NCI-H69 (cell line): ENCODE measurements around the gene PDE4B.
"Not testable (repeated sequence)": the region's sequence is repeated elsewhere in the genome, so short reads cannot be mapped to it uniquely, and the experiment has no call there.

Experiments
- DNase-seq: peaks from one replicate; lab custom pipeline; 2025; lab: John Stamatoyannopoulos, UW

Gene PDE4B

DNA sequence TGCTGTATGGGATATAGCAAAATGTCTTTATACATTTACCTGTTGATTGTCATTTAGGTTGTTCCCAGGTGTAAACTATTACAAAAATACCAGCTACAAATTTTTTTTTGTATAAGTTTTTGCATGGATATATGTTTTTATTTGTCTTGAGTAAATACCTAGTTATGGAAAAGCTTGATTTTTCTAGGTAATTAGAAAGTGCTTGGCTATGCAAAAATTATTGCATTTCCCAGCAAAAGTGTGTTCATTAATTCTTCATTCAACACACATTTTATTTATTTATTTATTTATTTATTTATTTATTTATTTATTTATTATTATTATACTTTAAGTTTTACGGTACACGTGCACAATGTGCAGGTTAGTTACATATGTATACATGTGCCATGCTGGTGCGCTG lies 22.1 kb downstream of the PDE4B start:
- DNase-seq = no peak

DNA sequence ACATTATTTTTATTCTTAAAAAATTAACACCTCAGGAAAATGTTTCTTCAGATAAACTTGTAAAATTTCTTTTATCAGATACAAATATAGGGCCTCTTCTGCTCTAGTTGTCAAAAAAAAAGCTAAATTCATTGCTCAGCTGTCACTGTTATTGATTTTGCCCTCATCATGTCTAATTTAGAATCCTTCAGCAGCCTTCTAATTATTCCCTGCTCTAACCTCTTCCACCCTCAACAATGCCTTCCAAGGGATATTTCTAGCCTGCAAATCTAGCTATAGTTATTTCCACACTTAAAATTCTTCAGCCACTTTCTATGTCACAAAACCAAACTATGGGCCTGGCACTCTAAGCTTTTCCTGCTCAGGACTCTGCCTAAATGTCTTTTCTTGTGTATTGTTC lies 25.2 kb downstream of the PDE4B start:
- no peak for DNase-seq

DNA sequence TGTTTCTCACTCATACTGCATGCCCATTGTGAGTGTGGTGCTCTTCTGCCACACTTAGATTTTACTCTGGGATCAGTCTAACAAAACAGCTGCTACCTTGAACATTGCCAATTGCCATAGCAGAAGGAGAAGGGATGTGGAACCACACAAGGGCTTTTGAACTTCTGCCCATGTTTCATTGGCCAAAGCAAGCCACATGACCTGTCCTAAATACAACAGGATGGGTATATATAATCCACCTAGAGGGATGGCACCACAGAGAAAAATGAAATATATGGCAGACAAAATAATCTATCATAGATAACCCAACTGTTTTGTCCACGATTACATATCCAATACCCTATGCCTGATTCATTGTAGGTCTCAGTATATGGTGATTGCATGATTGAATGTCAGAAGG lies 26.3 kb downstream of the PDE4B start:
- no peak for DNase-seq

DNA sequence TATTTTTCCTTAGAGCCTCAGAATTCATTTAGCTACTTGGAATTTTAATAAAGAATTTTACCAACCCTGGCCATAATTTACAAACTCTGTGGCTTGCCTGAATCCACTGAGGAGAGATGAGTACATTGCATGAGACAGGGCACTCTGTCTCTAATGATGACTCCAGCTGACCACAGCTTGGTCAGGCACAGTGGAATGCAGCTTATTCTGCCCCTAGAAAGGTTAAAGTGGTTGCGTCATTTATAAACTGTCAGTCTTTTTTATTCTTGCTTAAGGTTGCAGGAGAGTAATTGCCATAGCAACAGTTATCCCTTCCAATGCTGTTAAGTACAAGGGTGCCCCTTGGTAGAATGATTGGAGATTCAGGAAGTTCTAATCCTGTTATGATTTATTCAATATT lies 28.3 kb downstream of the PDE4B start:
- no peak for DNase-seq

DNA sequence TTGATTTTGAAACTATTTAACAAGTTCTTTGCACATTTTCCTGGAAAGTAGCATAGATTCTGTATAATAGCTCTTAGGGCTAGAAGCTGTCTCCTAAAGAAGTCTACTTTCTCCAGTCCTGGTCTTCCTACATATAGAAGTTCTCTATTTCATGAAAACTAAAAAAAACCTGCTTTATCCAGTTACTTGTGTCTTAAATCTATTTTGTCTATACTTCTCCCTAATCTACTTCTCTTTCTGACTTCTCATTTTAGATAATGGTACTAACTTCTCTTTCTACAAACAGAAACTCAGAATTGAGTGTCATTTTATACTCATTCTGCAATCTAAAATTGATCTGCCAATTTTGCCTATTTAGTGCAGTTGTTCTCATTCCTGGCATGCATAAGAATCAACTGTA lies 28.7 kb downstream of the PDE4B start:
- DNase-seq = no peak

GRCh38 chr1:65824103-65824502 lies 31.4 kb downstream of the PDE4B start:
- no peak for DNase-seq

- DNase-seq = no peak
Observed at GRCh38 chr1:65825741-65826140, 33.0 kb downstream of the PDE4B start.

- no peak for DNase-seq
Observed at GRCh38 chr1:65826782-65827181, 34.1 kb downstream of the PDE4B start.

DNA sequence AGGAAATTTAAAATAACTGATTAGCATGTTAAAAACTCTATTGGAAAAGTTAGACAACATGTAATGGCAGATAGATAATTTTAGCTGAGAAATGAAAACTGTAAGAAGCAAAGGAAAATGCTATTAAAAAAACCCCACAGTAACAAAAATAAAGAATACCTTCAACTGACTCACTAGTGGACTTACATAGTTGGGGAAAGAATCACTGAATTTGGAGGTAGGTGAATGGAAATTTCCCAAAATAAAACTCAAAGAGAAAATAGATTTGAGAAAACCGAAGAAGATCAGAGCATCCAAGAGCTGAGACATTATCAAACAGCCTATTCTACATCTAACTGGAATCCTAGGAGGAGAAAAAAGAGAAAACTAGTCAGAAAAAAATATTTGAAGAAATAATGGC lies 34.7 kb downstream of the PDE4B start:
- no peak for DNase-seq

GRCh38 chr1:65830306-65830705 lies 37.6 kb downstream of the PDE4B start:
- no peak for DNase-seq

GRCh38 chr1:65832296-65832695 lies 39.6 kb downstream of the PDE4B start:
- no peak for DNase-seq

GRCh38 chr1:65836686-65837085 lies 44.0 kb downstream of the PDE4B start:
- DNase-seq = no peak

- no peak for DNase-seq
Observed at GRCh38 chr1:65840683-65841082, 48.0 kb downstream of the PDE4B start.

DNA sequence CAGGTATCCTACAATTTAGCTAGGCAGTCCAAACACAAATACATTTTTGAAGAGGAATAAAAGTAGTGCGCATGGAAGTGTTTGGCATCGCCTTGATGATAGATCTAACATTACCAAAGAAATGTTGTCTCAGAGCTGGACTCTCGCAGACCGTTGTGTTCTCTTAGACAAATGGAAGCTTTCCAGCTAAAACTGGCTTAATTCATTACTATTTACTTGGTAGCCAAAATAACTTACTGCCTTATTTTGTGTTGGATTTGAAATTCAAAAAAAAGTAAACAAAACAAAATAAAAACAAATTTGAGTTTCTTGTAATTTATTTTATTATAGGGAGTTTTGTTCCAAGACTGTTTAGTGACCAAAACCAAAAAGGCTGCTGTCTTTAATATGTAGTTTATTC lies 51.6 kb downstream of the PDE4B start:
- DNase-seq = no peak

DNA sequence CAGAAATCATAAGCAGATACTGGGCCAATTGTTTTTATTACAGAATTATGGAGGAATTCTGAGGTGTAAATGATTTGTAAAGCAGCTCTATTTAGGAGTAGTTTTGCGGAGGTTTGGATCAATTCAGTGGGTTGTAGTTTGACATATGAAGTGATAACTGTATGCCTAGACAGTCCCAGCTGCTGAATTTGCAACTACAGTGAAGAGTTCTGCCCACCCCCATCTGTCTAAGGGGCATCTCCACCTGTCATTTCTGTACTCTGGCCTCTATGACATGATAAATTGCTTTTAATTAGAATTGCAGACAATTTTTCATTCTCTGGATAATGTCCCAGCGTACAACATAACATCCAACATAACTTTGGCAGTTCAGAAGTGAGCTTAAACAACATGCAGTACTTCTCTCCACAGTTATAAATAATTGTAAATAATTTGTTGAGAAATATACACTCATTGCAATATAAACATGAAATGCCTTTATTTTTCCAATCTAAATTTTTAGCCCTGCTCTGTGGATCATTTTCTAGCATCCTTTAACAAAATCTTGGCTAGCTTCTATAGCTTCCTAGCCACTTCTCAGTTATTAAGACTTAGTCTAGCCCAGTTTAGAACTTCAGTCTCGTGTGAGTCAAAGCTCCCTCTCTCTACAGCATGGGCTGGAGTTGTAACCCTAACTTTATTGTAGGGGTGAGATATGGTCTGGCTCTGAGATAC lies 52.3 kb downstream of the PDE4B start:
- DNase-seq = no peak

GRCh38 chr1:65845535-65846060 lies 52.9 kb downstream of the PDE4B start:
- DNase-seq = no peak

DNA sequence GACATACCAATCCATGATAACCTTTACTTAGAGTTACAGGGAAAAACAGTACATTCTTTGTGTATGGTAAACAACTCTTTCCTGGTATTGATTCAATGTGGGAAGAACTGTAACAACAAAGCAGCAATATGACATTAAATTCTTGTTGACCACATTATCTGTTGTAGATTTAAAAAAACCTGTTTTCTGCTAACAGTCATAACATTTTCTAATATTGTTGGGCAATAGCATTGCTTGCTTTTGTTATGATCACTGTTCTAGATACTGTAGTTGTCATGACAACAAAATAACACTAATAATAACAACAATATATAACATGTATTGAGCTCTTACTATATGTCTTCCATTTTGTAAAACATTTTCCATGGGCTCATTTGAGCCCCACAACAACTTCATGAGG lies 54.2 kb downstream of the PDE4B start:
- no peak for DNase-seq

DNA sequence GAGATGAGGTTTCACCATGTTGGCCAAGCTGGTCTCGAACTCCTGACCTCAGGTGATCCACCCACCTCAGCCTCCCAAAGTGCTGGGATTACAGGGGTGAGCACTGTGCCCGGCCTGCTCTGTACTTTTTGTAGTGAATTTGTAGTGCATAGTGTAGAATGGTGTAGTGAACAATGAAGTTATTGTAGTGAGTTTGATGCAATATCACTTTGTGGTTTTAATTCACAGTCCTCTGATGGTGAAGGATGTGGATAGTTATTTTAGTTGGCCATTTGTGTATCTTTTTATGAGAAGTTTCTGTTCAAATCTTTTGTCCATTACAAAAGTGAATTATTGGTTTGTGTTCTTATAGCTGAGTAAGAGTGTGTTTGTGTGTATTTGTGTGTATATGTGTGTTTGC lies 57.6 kb downstream of the PDE4B start:
- DNase-seq = no peak

- not testable (repeated sequence) for DNase-seq
Observed at GRCh38 chr1:65856591-65856990, 63.9 kb downstream of the PDE4B start.

- DNase-seq = no peak
Observed at GRCh38 chr1:65866439-65866838, 73.7 kb downstream of the PDE4B start.

GRCh38 chr1:65872301-65872700 lies 79.6 kb downstream of the PDE4B start:
- no peak for DNase-seq

DNA sequence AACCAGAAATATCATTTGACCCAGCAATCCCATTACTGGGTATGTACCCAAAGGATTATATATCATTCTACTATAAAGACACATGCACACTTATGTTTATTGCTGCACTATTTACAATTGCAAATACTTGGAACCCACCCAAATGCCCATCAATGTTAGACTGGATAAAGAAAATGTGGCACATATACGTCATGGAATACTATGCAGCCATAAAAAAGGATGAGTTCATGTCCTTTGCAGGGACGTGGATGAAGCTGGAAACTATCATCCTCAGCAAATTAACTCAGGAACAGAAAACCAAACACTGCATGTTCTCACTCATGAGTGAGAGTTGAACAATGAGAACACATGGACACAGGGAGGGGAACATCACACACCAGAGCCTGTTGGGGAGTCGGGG lies 85.6 kb downstream of the PDE4B start:
- DNase-seq = not testable (repeated sequence)

DNA sequence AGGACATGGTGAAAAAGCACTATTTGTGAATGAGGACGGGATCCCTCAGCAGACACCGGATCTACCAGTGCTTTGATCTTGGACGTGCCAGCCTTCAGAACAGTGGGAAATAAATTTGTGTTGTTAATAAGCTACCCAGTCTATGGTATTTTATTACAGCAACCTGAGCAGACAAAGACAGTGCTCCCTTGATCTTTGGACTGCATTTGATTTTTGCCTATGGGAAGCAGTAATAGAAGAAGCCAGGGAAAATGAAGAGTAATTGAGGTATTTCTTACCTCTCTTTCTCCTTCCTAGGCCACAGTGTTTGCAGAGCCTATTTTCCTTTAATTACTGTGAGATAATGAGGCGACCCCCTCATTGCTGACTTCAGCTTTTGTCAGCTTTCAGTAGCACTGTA lies 87.9 kb downstream of the PDE4B start:
- DNase-seq = no peak

DNA sequence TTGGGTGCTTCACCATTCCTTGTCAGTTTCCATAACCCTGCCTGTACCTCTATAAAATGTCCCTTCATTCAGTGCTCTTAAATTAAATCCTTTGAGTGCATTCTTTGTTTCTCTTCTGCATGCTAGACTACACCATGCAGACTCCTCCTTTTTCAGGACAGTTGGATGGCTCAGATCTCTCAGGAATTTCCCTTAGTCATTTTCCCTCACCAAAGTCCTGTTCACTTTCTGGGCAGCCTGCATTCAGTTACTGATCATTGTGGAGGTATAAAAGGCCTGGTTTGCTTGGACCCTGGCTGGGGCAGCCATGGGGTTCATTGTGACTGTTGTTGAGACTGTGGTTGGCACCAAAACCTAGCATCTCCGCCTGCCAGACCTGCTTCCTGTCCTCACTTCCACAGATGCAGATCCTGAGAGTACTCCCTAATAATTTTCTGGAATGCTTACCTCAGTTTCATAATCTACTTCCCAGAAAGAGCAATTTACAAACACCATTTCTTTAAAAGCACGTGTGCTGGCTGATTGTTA lies 88.4 kb downstream of the PDE4B start:
- no peak for DNase-seq
